Measurements from ENCODE around the gene NOL4L.

The NOL4L gene

DNA sequence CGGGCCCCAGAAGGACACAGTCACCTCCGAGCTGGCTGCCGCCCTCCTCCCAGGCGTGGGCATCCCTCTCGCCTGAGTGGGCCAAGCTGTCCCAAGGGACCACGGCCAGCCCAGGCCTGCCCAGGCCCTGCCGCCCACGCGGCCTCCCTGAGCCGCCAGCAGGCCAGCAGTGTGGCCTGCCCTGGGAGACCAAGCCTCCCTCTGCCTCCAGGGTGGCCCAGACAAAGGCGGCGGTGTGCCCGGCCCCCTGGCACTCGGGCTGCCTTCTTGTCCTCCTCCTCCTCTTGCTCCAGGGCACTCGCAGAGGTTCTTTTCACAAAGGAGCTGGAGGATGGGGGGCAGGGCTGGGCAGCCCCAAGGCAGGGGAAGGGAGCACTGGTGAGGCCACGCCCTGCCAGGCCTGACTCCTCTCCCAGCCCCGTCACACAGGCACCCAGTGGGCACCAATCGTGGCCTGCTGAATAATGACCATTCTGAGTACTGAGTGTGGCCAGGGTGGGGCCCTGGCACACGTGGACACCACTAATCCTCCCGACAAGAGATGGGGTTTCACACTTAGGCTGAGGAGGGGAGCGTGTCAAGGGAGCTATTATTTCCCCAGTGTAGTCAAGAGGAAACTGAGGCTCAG lies 25.3 kb downstream of the NOL4L start:
- no peak for DNase-seq

- DNase-seq, result no peak
Measured at GRCh38 chr20:32559205-32559752, 25.9 kb downstream of the NOL4L start.

DNA sequence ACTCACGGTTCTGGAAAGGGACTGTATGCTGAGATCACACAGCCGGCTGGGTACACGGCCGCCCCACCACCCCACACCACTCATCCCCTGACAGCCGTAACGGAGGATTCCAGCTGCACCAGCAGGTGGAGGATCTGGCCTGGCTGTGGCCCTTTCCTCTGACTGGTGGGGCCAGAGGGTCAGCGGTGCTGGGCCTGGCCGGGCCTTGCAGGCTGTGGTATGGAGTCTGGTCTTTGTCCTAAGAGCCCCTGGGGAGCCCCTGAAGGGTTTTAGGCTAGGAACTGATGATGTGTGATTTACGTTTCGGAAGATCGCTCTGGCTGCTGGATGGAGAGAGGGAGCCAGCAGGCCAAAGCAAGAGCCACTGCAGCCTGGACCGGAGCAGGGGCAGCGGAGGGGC lies 26.6 kb downstream of the NOL4L start:
- DNase-seq, result no peak

DNA sequence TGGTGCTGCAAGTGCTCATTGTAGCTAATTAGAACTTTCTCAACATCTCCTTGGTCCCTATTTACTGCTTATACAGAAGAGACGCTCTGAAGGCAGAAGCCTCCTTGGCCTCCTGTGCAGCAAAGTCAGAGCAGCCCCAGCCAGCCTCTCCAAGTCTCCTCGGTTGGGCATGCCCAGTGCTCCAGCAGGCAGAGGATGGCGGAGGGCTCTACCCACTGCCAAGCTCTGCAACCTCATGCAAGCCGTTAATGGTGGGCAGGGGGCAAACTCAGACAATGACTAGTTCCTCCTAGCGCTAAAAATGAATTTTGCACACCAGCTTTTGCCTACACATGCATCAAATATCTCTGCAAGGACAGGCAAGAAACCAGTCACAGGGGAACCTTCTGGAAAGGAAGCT lies 27.8 kb downstream of the NOL4L start:
- no peak for DNase-seq

DNA sequence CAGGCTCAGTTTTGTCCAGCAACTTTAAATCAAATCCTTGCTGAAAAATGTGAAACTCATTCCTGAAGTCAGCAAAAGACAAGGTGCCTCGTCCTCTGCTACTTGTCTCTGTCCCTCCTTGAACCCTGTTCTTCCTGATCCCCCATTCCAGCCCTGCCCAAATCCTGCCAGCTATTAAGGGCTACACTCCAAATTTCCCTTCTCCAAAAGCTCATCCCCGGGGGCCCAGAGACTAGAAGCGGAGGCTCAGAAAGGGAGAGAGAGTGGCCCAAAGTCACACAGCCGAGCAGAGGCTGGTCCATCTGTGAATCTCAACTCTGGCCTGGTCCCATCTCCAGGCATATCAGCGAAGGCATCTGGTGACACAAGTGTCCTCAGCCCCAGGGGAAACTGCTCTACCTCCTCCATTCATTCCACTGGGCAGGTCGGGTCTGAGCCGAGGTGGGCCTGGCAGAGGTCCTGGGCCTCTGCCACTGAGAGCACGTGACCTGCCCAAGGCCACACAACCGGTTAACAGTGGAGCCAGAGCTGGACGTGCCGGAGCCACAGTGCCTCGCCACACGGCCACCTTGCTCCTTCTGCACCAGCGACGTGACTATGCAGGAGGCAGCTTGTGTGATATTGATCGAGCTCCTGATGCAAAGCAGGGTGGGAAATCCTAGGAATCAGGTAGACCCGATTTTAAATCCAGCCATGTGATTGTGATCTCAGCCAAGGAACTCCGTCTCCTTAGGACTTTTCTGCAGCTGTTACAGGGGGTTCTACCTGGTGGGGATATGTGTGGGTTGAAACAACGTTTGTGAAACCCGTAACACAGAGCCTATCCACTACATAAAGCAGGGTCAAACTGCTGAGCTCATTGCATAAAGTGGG lies 28.6 kb downstream of the NOL4L start:
- no peak for DNase-seq

GRCh38 chr20:32555584-32555983 lies 29.5 kb downstream of the NOL4L start:
- no peak for DNase-seq

- DNase-seq, result no peak
Measured at GRCh38 chr20:32554965-32555289, 30.2 kb downstream of the NOL4L start.

GRCh38 chr20:32553618-32554017 lies 31.5 kb downstream of the NOL4L start:
- no peak for DNase-seq

- no peak for DNase-seq
Measured at GRCh38 chr20:32551693-32552092, 33.4 kb downstream of the NOL4L start.

DNA sequence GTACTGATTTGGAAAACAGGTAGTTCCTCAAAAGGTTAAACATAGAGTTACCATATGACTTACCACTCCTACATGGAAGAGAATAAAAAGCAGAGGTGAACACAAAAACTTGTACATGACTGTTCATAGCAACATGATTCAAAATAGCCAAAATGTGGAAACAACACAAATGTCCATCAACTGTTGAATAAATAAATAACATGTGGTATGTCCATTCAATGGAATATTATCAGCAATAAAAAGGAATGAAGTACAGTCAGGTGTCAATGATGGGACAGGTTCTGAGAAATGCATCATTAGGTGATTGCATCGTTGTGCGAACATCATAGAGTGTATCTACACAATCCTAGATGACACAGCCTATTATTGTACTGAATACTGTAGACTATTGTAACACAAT lies 35.3 kb downstream of the NOL4L start:
- no peak for DNase-seq

DNA sequence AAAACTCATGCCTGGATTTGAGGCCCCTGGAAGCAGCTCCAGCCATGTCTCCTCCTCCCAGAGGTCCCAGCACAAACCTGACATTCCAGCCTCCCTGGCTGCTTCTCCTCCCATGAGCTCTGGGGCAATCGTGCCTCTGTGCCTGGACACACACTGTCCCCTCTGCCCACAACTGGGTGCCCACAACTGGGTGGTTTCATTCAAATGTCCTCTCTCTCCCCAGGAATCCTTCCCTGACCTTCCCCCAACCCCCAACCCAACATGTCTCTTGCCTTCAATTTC lies 37.4 kb downstream of the NOL4L start:
- DNase-seq, result no peak

DNA sequence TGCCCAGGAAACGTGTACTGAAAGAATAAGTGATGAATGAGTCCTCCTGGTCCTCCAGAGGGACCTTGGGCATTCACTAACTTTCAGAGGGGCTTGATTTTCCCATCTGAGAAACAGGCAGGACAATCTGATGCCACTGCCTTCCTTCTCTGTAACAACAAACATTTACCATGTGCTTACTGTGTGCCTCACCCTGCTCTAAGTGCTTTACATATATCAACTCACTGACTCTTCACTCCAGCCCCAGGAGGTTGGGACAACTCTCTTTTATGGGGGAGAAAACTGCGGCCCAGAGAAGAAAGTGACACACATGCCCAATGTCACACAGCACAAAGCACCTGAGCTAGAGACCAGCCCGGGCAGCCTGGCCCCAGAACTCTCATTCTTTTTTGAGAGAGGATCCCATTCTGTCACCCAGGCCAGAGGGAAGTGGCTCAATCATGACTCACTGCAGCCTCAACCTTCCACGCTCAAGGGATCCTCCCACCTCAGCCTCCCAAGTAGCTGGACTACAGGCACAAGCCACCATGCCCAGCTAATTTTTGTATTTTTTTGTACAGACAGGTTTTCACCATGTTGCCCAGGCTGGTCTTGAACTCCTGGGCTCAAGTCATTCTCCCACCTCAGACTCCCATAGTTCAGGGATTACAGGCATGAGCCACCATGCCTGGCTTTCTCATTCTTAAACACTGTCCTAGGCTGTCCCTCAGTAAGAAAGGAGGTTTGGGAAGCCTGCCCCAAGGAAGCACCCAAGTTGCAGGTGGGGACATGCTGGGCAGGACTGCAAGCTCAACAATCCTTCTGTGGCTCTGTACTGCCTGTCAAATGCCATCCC lies 38.0 kb downstream of the NOL4L start:
- no peak for DNase-seq

- no peak for DNase-seq
Measured at GRCh38 chr20:32544893-32545840, 40.0 kb downstream of the NOL4L start.

DNA sequence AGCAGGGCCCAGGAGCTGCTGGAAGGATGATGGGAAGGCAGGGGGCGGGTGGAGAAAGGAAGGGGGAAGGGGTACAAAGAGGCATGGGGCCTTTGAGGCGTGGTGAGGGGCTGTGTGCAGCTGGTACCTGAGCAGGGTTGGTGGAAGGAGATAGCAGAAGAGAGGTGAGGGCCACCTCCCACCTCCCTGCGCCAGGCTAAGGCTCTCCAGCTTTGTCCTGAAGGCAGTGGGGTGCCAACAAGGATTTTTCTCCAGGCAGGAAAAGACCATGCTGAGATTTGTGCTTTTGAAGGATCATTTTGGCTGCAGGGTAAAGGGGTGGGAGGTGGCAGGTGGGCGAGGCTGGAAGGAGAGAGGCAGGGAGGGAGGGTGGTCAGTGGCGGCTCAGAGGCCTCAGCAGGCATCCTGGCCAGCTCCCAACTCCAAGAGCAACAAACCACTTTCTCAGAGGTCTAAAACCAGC lies 40.8 kb downstream of the NOL4L start:
- DNase-seq, result no peak

DNA sequence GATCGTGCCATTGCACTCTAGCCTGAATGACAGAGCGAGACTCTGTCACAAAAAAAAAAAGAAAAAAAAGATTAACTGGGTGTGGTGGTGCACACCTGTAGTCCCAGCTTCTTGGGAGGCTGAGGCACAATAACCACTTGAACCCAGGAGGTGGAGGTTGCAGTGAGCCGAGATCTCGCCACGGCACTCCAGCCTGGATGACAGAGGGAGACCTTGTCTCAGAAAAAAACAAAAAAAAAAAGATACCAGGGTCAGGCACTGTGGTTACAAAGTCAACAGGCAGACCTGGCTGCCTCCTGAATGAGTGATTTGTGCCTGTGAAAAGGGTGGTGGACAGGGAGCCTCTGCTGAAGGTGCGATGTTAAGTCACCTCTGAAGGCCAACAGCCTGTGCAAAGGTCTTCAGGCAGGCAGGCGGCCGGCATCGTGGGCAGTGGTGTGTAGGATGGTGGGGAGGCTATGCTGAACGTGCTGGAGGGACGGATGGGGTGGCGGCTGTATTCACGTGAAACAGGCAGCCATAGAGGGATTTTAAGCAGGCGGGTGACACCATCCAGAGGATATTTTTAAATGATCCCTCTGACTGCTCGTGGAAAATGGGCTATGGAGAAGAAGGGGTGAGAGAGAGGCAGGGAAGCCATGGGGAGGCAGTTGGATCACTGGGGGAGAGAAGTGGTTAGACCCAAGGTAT lies 41.4 kb downstream of the NOL4L start:
- DNase-seq, result no peak

DNA sequence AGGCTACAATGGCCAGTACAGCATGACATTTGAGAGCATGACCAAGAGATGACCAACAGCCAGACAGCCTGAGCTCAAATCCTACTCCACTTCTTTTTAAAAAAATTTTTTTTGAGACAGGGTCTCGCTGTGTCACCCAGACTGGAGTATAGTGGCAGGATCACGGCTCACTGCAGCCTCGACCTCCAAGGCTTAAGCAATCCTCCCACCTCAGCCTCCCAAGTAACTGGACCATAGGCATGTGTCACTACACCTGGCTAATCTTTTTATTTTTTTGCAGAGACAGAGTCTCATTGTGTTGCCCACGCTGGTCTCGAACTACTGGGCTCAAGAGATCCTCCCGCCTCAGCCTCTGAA lies 42.9 kb downstream of the NOL4L start:
- no peak for DNase-seq

DNA sequence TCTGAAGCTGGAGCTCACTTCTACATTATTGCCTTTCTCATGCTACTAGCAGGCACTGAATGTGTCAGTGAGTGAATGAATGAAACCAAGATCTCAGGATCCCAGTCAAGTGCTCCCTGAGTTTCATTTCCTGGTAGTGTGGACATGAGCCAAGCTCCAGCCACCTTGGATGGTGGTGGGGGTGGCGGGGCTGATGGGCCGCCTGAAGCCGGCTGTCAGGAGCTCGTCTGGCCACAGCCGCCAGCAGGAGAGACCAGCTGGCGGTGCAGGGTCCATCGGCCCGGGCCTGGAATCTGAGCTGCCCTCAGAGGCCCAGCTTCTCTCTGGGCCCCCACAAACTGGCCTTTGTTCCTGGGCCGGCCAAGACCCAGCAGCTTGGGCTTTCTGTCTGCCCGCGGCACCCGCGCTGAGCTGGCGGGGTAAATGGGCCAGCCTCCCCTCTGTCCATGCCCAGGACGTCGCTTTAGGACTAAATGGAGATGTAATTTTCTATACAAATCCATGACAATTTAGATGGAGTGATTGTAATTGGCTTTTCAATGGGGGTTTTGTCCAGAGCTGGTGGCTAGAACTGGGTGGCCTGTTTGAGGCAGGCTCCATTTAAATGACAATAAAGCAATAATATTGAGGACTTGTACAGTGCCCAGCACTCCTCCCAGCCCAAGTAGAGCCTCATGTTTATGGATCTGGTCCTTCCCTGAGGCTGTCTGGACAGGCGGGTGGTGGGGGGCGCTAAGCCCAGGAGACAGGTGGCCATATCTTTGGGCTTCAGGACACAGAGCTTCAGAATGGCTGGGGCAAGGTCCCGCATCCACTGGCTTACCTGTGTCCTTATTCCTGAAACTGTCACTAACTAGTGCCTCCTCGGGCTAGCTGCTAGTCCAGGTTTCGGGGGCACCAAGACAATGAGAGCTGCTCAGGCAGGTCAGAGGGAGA lies 43.5 kb downstream of the NOL4L start:
- DNase-seq, result no peak

DNA sequence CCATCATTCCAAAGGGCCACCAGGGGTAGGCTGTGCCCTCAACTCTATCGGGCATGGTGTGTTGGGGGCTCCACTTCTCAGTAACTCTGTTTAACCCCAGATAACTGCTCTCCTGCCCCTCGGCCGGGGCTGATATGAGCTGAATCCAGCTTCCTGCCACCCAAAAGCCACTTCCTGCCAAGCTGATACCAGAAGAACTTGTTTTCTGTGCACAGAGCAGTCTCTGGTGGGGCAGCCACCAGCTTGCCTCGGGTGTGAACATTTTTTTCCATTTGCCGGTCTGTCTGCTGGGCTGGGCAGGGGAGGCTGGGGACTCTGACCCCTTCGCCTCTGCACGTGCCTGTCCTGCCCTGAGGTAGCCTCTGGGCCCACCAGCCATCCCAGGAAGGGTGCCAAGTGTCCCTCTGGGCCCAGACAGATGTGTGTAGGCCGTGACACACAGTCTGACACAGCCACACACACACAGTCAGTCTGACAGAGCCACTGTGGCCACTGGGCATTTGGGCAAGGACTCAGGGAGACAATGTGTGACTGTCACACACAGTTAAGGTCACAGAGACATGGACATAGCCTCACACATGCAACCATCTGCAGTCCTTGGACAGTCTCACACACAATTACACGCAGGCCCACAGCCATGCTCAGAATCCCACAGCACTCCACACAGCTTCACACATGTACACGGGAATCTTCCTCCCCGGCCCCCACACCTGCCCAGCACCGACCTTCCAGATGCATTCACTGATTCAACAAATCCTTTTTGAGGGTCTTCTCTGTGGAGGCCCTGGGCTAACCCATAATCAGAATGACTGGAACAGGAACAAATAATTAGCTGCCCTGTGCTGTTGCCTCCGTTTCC lies 45.1 kb downstream of the NOL4L start:
- DNase-seq, result peak in 3 of 4 experiments; percentile 27 to 63 (median 57)

GRCh38 chr20:32539026-32539816 lies 45.9 kb downstream of the NOL4L start:
- no peak for DNase-seq
